Measurements from ENCODE around the gene FYB1.
"Not testable (repeated sequence)": the region's sequence is repeated elsewhere in the genome, so short reads cannot be mapped to it uniquely, and the experiment has no call there.

Gene FYB1, protein sequence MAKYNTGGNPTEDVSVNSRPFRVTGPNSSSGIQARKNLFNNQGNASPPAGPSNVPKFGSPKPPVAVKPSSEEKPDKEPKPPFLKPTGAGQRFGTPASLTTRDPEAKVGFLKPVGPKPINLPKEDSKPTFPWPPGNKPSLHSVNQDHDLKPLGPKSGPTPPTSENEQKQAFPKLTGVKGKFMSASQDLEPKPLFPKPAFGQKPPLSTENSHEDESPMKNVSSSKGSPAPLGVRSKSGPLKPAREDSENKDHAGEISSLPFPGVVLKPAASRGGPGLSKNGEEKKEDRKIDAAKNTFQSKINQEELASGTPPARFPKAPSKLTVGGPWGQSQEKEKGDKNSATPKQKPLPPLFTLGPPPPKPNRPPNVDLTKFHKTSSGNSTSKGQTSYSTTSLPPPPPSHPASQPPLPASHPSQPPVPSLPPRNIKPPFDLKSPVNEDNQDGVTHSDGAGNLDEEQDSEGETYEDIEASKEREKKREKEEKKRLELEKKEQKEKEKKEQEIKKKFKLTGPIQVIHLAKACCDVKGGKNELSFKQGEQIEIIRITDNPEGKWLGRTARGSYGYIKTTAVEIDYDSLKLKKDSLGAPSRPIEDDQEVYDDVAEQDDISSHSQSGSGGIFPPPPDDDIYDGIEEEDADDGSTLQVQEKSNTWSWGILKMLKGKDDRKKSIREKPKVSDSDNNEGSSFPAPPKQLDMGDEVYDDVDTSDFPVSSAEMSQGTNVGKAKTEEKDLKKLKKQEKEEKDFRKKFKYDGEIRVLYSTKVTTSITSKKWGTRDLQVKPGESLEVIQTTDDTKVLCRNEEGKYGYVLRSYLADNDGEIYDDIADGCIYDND

GRCh38 chr5:39219437-39219836 lies at the start of gene FYB1:
Gene FYB1 (minus strand): TSS chr5:39219563. CDS start chr5:39202960, 16,603 bp downstream.
- peak; percentile 21 for DNase-seq

DNA sequence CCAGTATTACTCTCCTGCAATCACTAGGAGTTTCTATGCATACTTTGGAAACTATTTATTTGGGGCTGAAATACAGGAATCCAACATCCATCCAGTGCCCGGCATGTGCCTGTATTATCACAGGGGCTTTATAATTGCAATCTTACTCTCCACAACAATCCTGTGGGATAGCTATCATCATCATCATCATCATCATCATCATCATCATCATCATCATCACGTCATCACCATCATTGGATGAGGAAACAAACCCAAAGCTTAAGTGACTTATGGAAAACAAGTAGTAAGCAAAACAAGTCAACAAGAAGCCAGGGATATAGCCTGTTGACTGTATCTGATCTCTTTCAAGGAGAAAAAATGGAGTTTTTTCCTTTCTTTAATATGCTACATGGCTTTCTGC lies 47.8 kb upstream of the FYB1 start:
- DNase-seq: no peak

DNA sequence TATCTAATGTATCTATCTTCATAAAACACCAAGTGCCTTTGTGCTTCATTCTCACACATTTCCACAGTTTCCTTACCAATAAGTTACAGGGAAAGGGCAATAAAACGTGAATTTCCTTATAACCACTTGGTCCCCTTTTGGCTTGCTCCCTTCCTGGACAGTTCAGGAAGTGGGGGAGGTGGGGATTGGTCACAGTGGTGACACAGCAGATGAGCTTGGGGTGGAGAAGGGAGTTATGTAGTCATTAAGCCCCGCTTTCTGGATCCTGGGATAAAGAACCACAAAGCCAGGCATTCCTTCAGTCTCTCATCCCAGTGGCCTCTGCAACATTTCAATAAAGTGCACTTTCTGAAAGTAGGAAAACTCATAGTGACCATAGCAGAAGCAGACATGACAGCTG lies 47.1 kb upstream of the FYB1 start:
- no peak for DNase-seq

DNA sequence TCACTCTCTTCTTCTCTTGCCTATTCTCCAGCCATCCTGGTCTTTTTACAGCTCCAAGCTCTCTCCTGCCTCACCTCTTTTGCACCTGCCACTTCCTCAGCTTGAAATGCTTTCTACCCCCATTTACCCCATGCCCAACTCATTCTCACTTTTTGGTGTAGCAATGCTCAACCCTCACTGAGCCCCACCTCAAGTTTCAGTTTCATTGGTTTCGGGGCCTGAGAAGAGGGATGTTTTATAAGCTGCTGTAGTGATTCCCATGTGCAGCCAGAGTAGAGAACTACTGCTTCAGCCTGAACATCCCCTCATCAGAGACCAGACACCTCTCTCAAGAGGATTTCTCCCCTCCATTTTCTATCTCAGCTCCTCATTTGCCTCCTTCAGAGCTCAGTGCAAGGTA lies 45.2 kb upstream of the FYB1 start:
- no peak for DNase-seq

DNA sequence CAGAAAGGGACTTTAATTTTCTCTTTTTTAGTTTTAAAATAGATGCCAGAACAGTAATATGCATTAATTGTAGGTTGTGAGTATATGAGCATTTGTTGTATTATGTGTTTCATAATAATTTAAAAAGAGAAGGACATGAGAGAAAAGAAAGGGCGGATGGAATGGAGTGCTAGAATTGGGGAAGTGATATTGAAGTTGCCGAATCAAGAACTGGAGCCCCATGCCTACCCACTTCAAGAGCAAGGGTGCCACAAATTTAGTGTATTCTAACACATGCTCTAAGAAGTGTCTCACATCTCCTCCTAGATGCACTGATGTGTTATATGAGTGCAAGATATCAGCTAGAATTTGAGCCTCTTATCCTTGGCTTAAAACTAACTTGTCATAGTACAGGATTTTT lies 43.6 kb upstream of the FYB1 start:
- no peak for DNase-seq

- no peak for DNase-seq
These were observed 40.7 kb upstream of the FYB1 start for GRCh38 chr5:39260095-39260494.

GRCh38 chr5:39257554-39257953 lies 38.2 kb upstream of the FYB1 start:
- DNase-seq: no peak

GRCh38 chr5:39256477-39257235 lies 37.3 kb upstream of the FYB1 start:
- DNase-seq: no peak

GRCh38 chr5:39255406-39255805 lies 36.0 kb upstream of the FYB1 start:
- DNase-seq: no peak

DNA sequence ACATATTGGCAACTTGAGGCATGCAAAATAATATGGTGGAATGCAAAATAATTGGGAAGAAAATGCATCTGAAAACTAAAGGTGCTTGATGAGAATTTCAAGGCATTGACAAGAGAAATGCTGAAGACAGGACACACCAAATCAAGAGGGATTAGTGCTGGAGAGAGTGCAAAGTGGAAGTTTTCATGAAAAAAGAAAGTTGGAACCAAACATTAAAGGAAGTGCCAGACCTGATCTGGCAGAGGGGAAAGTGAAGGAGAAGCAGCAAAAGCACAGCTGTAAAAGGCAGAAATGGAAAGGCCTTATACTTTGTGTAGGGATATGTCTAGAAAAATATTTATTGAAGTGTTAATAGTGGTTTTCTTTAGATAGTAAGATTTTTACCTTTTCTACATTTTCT lies 35.3 kb upstream of the FYB1 start:
- DNase-seq: no peak

- DNase-seq: no peak
These were observed 33.8 kb upstream of the FYB1 start for GRCh38 chr5:39253196-39253595.

DNA sequence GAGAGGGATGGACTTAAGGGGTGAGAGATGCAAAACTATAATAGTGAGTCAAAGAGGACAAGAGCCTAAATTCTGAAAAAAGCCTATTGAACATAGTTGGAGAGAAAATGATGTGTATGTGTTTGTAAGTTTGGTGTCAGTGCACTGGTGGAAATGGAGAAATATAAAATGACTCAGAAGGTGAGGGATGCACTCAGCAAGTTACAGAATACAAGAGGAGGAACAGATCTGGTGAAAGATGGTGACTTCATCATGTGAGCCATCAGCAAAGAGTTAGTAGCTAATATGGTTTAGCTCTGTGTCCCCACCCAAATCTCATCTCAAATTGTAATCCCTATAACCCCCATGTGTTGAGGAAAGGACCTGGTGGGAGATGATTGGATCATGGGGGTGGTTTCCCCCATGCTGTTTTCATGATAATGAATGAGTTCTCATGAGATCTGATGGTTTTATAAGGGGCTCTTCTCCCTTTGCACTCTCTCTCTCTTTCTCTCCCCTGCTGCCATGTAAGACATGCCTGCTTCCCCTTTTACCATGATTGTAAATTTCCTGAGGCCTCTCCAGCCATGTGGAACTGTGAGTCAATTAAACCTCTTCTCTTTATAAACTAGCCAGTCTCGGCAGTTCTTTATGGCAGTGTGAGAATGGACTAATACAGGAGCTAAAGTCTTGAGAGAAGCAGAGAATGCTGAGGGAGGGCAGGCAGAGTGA lies 30.4 kb upstream of the FYB1 start:
- DNase-seq: no peak

DNA sequence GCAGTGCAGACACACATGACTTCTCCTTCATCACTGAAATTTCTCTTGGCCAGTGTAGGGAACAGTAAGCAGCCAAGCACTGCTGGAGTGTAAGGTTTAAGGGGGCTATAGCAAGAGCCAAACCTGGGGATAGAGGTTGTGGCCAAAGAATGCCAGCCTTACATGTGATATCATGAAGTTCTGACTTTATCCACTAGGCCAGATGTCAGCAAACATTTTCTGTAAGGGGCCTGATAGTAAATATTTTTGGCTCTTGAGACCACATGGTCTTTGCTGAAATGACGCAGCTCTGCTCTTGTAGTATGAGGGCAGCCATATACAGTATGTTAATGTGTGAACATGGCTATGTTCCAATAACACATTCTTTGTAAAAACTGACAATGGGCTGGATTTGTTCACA lies 29.7 kb upstream of the FYB1 start:
- no peak for DNase-seq

DNA sequence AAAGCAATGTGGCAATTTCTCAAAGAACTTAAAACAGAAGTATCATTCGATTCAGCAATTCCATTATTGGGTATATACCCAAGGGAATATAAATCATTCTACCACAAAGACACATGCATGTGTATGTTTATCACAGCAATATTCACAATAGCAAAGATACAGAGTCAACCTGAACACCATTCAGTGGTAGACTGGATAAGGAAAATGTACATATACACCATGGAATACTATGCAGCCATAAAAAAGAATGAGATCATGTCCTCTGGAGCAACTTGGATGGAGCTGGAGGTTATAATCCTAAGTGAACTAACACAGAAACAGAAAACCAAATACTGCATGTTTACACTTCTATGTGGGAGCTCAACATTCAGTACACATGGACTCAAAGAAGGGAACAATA lies 21.4 kb upstream of the FYB1 start:
- no peak for DNase-seq

DNA sequence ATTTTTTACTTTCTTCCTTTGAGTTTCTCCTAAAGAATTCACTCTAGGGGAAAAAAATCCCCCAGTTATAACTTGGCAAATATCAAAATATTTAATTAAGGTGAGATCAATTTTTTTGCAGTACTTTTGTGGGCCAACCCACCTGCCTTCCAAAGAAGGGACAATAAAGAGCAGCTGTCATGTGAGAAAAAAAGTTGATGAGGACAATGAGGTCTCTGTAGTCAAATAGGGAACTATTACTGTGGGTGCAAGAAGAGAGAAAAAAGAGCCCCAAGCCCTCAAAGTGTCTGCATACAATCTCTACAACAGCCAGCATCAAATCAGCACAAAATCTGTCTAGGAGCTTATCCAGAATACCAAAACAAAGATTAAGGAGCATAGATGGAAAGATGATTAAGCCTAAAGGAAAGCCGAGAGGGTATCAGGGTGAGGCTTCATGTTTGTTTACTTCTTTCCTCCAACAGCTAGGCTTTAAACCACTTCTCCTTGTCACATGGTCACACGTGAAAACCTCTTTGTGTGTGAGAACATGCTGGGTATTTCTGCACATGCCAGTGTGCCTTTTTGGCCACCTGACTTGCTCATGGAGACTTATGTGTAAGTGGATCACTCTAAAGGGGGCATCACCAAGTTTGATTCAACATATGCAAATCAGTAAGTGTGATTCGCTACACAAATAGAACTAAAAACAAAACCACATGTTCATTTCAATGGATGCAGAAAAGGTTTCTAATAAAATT lies 19.2 kb upstream of the FYB1 start:
- no peak for DNase-seq

DNA sequence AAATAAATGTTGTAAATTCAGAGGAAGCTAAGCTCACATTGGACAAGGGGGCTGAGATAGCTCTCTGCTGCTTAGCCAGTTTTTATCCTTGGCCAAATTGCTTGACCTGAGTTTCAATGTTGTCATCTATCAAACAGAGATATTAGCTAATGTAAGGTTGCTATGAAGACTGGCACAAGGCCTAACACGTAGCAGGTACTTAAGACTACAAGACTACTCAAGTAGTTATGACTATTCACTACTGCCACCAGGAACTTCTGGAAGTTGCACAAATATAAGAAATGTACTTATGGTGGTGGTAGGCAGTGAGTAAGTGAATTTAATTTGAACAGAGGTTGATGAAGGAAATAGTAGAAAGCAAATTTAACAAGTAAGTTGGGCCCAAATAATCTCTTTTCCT lies 17.4 kb upstream of the FYB1 start:
- no peak for DNase-seq

DNA sequence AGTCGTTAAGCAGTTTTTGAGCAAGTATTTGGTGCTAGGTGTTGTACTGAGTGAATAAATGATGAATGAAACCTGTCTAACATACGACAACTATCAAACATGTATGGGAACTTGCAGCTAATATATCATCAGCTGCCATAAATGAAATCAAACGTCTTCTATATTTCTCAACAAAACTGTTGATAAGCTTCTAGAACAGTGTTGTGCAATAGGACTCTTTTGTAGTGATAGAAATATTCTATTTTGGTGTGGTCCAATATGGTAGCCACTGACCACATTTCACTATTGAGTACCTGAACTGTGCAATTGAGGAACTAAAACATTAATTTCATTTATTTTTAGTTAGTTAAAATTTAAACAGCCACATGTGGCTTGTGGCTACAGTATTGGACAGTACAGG lies 16.3 kb upstream of the FYB1 start:
- DNase-seq: no peak

- DNase-seq: not testable (repeated sequence)
These were observed 15.1 kb upstream of the FYB1 start for GRCh38 chr5:39234494-39234893.

GRCh38 chr5:39233783-39234182 lies 14.4 kb upstream of the FYB1 start:
- no peak for DNase-seq

GRCh38 chr5:39231705-39232525 lies 12.6 kb upstream of the FYB1 start:
- no peak for DNase-seq

GRCh38 chr5:39228596-39228995 lies 9.2 kb upstream of the FYB1 start:
- DNase-seq: no peak
